Ramos (cell line): ENCODE data around the gene PPL.

Experiments used
- in situ Hi-C: fragments of 300-500 bp; cut with MboI; formaldehyde crosslinking; loops from one replicate; pipeline ENCODE4 v1.14.3; 2022; ENCODE audit warnings: low sequenced_read_pairs; ENCODE audit not compliant: unreplicated experiment

The PPL gene

GRCh38 chr16:4894276-4895150, 42.4 kb downstream of the PPL start:
- in situ Hi-C loops, result no loop called here

DNA sequence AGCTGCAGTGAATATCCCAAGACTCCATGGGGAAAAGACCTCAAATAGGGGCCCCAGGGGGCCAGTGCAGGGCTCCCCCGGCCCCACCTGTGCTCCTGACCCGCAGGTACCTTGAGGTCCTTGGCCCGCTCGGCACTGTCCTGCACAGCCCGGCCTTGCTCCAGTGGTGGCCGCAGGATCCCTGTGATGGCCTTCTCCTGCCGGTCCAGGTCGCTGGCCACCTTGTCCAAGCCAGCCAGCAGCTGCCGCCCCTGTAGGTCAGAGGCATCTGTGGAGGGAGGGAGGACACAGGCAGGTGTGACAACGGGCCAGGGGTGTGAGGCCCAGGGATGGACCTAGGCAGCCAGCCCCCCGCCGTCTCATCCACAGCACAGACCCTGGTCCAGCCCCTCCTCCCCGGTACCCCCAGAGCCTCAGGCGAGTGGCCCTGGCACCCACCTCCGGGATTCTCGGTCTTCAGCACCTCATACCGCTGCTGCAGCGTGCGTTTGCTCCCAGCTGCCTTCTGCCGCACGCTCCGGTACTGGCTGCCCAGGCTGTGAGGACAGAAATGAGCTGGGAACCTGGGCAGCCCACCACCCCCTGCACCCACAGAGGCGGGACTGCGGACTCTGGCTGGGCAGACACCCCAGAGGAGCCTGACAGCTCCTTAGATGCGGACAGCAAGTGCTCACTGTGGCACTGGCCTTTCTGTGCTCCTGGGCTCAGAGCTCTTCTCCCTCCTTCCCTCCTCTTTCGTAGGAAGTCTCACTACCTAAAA, 43.7 kb downstream of the PPL start:
- in situ Hi-C loops, result no loop called here

GRCh38 chr16:4892361-4893102, 44.4 kb downstream of the PPL start:
- in situ Hi-C loops, result no loop called here

DNA sequence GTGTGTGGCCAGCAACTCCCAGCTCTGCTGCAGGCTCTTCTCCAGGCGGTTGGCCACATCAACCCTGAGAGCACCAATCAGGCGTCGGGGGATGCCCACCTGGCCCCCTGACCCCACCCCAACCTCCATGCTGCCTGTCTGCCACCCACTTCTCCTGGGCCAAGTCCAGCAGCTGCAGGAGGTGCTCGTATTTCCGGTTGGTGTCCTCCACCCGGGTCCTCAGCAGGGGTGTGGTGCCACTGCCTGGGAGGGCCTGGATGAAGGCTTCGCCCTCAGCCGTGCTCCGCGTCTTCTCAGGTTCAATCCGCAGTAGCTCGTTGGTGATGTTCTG, 45.1 kb downstream of the PPL start:
- in situ Hi-C loops, result no loop called here

GRCh38 chr16:4891097-4891885, 45.7 kb downstream of the PPL start:
- in situ Hi-C loops, result no loop called here

DNA sequence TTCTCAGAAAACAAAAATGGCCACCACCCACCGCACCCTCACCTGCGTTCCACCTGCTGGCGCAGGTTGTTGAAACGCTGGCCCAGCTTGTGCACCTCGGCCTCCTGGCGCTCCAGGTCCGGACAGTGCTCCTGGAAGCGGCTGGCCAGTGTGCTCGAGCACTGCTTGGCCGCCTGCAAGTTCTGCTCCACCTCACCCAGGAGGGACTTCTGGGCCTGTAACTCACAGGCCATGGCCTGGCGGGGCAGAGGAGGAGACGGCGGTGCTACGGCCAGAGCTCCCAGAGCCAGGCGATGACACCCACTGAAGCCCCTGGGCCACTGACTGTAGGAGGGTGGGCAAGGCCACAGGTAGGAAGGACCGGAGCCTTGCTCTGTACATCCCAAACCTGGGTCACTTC, 46.3 kb downstream of the PPL start:
- in situ Hi-C loops, result no loop called here

DNA sequence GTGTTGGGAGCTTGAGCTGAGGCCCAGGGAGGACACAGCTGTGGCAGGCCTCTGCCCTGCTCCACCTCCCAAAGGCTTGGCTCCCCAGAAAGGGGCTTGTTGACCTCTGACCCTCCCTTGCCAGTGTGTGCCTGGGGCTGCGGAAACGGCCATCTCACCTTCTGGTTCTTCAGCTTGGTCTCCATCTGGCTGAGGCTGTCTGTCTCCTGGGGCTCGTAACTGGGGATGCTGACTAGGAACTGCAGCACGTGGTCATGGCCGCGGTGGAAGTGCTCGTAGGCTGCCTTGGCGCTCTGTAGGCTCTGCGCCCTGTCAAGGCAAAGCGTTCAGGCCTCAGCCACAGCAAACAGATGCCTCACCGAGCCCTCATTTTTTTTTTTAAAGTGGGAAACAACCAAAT, 46.9 kb downstream of the PPL start:
- in situ Hi-C loops, result no loop called here

GRCh38 chr16:4888428-4889135, 48.4 kb downstream of the PPL start:
- in situ Hi-C loops, result no loop called here

DNA sequence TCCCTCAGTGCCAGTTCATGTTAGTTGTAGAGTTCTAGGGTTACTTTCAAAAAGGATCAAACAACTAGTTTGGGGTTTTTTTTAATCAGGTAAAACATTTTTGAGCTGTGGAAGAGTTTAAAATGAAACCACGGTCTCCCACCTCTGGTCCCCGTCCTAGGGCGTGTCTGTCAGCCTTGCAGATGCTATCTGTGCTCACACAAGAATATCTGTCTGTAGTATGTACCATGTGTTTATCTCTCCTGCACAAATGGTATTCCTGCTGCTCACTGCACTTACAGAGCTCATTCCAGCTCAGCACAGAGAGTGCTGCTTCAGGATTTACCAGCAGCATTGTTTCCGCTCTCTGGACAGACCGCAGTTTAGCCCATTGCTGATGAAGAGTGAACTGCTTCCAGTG, 50.8 kb downstream of the PPL start:
- in situ Hi-C loops, result no loop called here

DNA sequence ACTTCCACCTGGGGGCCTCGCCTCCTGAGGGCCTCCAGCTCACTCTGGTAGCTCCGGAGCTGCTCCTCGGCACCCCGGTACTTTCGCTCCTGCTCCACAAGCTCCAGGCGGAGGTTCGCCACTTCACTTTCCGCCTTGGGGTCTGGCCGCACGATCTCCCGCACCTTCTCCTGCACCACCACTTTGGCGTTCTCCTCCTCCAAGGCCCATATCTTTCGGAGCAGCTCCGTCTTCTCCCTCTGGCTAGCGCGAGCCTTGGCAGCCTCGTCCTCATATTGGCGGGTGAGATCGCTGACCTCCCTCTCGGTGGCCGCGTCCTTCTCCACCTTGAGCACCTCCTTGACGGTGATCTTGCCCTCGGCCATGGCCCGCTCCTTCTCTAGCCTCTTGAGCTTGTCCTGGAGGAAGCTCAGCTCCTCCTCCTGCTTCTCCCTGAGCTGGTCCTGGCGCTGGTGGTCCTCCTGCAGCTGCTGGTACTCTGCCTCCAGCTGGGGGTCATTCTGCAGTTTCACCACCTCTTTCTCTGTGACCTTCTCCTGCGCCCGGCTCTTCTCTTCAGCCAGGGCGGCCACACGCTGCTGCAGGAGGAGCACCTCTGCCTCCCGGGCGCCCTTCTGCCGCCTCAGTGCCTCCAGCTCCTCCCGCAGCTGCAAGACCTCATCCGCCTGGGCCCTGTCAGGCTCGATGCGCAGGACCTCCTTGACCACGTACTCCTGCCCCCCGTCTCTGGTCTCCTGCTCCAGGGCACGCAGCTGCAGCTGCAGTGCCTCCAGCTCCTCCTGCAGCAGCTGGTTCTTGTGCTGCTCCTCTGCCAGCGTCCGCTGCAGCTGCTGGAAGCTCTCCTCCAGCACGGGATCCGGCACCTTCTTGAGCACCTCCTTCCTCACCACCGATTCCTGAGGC, 51.7 kb downstream of the PPL start:
- in situ Hi-C loops, result no loop called here

DNA sequence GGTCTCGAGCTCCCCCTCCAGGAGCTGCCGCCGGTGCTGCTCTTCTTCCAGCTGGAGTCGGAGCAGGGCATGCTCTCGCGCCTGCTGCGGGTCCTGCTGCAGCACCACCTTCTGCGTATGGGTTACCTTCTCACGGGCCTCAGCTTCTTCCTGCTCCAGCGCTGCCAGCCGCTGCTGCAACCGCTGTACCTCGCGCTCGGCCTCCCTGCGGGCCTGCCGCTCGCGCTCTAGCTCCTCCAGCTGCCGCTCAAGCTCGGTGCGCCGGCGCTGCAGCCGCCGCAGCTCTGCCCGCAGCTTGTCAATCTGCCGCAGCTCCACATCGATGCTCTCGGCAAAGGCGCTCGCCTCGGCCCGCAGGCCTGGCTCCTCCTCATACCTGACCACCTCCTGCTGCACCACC, 52.7 kb downstream of the PPL start:
- in situ Hi-C loops, result no loop called here

DNA sequence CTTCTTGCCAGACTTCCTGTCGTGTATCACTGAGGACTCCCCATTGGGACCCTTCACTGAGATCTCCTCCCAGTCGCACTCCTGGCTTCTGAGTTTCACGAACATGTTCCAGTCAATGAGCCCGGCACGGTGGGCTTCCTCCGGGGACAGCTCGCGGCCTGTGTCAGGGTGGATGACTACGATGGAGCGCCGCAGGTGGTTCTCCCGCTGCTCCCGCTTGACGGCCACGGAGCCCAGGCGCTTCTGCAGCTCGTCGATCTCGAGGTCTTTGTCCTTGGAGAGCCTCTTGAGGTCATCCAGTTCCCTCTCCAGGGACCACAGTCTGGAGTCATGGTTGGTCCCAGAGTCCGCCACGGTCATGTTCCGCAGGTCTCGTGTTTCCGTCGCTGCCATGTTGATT, 53.4 kb downstream of the PPL start:
- in situ Hi-C loops, result no loop called here

DNA sequence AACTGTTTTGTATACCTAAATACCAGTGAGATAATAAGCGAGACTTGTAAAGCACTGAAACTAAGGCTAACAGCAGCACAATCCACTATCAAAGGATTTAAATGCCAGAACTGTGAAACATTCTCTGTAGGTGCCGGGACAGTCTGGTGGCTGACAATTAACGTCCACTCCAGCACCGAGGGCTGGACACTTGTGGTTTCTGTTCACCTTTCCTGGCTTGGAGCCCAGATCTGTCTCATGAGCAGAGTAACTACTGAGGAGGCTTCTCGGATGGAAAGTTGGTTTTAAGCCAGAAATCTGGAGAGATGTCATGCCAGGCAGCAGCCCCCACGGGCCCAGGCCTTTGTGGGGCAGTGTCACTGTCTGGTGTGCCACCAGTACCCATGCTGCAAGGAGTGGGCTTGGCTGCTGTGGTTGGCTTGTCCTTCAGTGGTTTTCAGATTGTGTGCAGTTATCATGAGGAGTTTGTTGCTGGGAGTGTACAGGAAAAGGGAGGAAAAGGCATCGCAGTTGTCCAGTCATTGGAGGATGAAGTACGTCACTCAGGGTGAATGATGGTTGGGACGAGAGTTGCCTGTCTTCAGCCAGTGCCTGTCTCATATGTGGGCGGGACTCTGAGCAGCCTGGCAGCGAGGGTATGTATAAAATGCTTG, 54.2 kb downstream of the PPL start:
- in situ Hi-C loops, result no loop called here

- in situ Hi-C loops, result no loop called here
These were observed 54.8 kb downstream of the PPL start for GRCh38 chr16:4882000-4882632.

GRCh38 chr16:4880006-4880580, 56.9 kb downstream of the PPL start:
- in situ Hi-C loops, result no loop called here

GRCh38 chr16:4879049-4879448, 57.9 kb downstream of the PPL start:
- in situ Hi-C loops, result no loop called here

GRCh38 chr16:4877380-4877685, 59.6 kb downstream of the PPL start:
- in situ Hi-C loops, result no loop called here
